BLaER1 treated with 17β-estradiol and CSF1 and Interleukin-3, amounts not matched to agents 10 nM and 100 nM (cell line): ENCODE data around the gene METTL18.

Experiments
- H3K27ac ChIP-seq, 11 experiments: shearing (Covaris generic); formaldehyde crosslinking; 2 replicates each; pipeline ENCODE4 v1.8.1; 2022
- H3K27me3 ChIP-seq, 11 experiments: shearing (Covaris generic); formaldehyde crosslinking; 2 replicates each; pipeline ENCODE4 v1.8.1; 2022
- H3K36me3 ChIP-seq, 11 experiments: shearing (Covaris generic); formaldehyde crosslinking; 2 replicates each; pipeline ENCODE4 v1.8.1; 2022
- H3K4me1 ChIP-seq, 10 experiments: shearing (Covaris generic); formaldehyde crosslinking; 2 replicates each; pipeline ENCODE4 v1.8.1; 2022
- H3K4me2 ChIP-seq, 11 experiments: shearing (Covaris generic); formaldehyde crosslinking; 2 replicates each; pipeline ENCODE4 v1.8.1; 2022
- H3K4me3 ChIP-seq, 10 experiments: shearing (Covaris generic); formaldehyde crosslinking; 2 replicates each; pipeline ENCODE4 v1.8.1; 2022
- H3K9ac ChIP-seq, 11 experiments: shearing (Covaris generic); formaldehyde crosslinking; 2 replicates each; pipeline ENCODE4 v1.8.1; 2022
- H3K9me3 ChIP-seq, 11 experiments: shearing (Covaris generic); formaldehyde crosslinking; replicated peaks in 1 of 11; 2 replicates each; pipeline ENCODE4 v1.8.1; 2022
- H4K20me1 ChIP-seq, 11 experiments: shearing (Covaris generic); formaldehyde crosslinking; 2 replicates each; pipeline ENCODE4 v1.8.1; 2022
- Cebpa-rat ChIP-seq, 11 experiments: shearing (Covaris generic); IDR thresholded peaks; 2 replicates each; pipeline ENCODE4 v1.8.1; 2022

The METTL18 gene

GRCh38 chr1:169795687-169796086 is 980 bp upstream of the METTL18 start:
- peak overlapping the region; percentile 68 to 96 (median 87) for H3K4me2 ChIP-seq
- H3K4me1 ChIP-seq, result peaks cover 18 to 35% (median 27%) of the 10 kb centered on the region in 10 experiments
- H3K27me3 ChIP-seq, result no peaks in the 10 kb centered on the region
- peak overlapping the region; percentile 84 to 94 (median 89) for H3K9ac ChIP-seq
- no peaks in the 10 kb centered on the region for H4K20me1 ChIP-seq
- peaks cover 0 to 56% (median 21%) of the 10 kb centered on the region in 11 experiments; a peak in 16 of 22 replicates for H3K36me3 ChIP-seq
- peak overlapping the region; percentile 77 to 91 (median 84) for H3K4me3 ChIP-seq
- H3K27ac ChIP-seq, result peak overlapping the region; percentile 87 to 95 (median 90); a peak in 19 of 22 replicates
- TF ChIP-seq Cebpa-rat (IDR thresholded peaks at IDR 0.05), result no peak
- no peaks in the 10 kb centered on the region for H3K9me3 ChIP-seq

GRCh38 chr1:169793730-169794129 is 977 bp downstream of the METTL18 start:
- Histone ChIP-seq H3K27me3 (no peaks in the 10 kb centered on the region), H3K27ac (peak overlapping the region in 10 of 11 experiments; percentile 87 to 95 (median 90); a peak in 17 of 22 replicates), H3K4me3 (peak overlapping the region; percentile 77 to 91 (median 84)), H3K9me3 (no peaks in the 10 kb centered on the region), H3K4me2 (peak overlapping the region; percentile 68 to 89 (median 81)), H3K9ac (peak overlapping the region; percentile 84 to 94 (median 89); a peak in 21 of 22 replicates), H4K20me1 (no peaks in the 10 kb centered on the region), H3K4me1 (peaks cover 18 to 35% (median 27%) of the 10 kb centered on the region in 10 experiments), H3K36me3 (peaks cover 0 to 38% (median 9%) of the 10 kb centered on the region in 11 experiments; a peak in 9 of 22 replicates)
- TF ChIP-seq Cebpa-rat (IDR thresholded peaks at IDR 0.05), result no peak

GRCh38 chr1:169788402-169788801 is 6.3 kb downstream of the METTL18 start:
- no peaks in the 10 kb centered on the region for H3K27me3 ChIP-seq
- H4K20me1 ChIP-seq, result no peaks in the 10 kb centered on the region
- TF ChIP-seq Cebpa-rat (IDR thresholded peaks at IDR 0.05), result no peak
- H3K4me1 ChIP-seq, result peaks cover under 1 to 14% (median 7%) of the 10 kb centered on the region in 10 experiments; a peak in 13 of 20 replicates
- no peak overlapping the region for H3K27ac ChIP-seq
- no peak overlapping the region for H3K9ac ChIP-seq
- H3K4me3 ChIP-seq, result no peak overlapping the region
- no peak overlapping the region for H3K4me2 ChIP-seq
- peaks cover 0 to 17% (median 6%) of the 10 kb centered on the region in 11 experiments; a peak in 7 of 22 replicates for H3K36me3 ChIP-seq
- H3K9me3 ChIP-seq, result no peaks in the 10 kb centered on the region

- no peak overlapping the region for H3K4me2 ChIP-seq
- H3K4me3 ChIP-seq, result no peak overlapping the region
- peaks cover 0 to 5% (median 0%) of the 10 kb centered on the region in 11 experiments; a peak in 3 of 22 replicates for H3K36me3 ChIP-seq
- H3K27ac ChIP-seq, result no peak overlapping the region
- H3K4me1 ChIP-seq, result no peaks in the 10 kb centered on the region
- no peaks in the 10 kb centered on the region for H4K20me1 ChIP-seq
- no peaks in the 10 kb centered on the region for H3K27me3 ChIP-seq
- TF ChIP-seq Cebpa-rat (IDR thresholded peaks at IDR 0.05), result no peak
- H3K9me3 ChIP-seq, result no peaks in the 10 kb centered on the region
- H3K9ac ChIP-seq, result no peak overlapping the region
Measured at GRCh38 chr1:169786974-169787373, 7.7 kb downstream of the METTL18 start.

GRCh38 chr1:169785267-169785666 is 9.4 kb downstream of the METTL18 start:
- Histone ChIP-seq H3K4me1 (no peaks in the 10 kb centered on the region), H3K27me3 (no peaks in the 10 kb centered on the region), H3K9ac (no peak overlapping the region), H3K9me3 (no peaks in the 10 kb centered on the region), H4K20me1 (no peaks in the 10 kb centered on the region), H3K27ac (no peak overlapping the region), H3K36me3 (no peaks in the 10 kb centered on the region), H3K4me3 (no peak overlapping the region), H3K4me2 (no peak overlapping the region)
- no peak for TF ChIP-seq Cebpa-rat (IDR thresholded peaks at IDR 0.05)

GRCh38 chr1:169784102-169784501 is 10.6 kb downstream of the METTL18 start:
- H3K9ac ChIP-seq, result no peak overlapping the region
- H3K27me3 ChIP-seq, result no peaks in the 10 kb centered on the region
- H3K4me3 ChIP-seq, result no peak overlapping the region
- no peaks in the 10 kb centered on the region for H3K36me3 ChIP-seq
- no peak overlapping the region for H3K27ac ChIP-seq
- H3K9me3 ChIP-seq, result no peaks in the 10 kb centered on the region
- no peak for TF ChIP-seq Cebpa-rat (IDR thresholded peaks at IDR 0.05)
- H4K20me1 ChIP-seq, result no peaks in the 10 kb centered on the region
- no peaks in the 10 kb centered on the region for H3K4me1 ChIP-seq
- no peak overlapping the region for H3K4me2 ChIP-seq

GRCh38 chr1:169782596-169782995 is 12.1 kb downstream of the METTL18 start:
- no peaks in the 10 kb centered on the region for H4K20me1 ChIP-seq
- TF ChIP-seq Cebpa-rat (IDR thresholded peaks at IDR 0.05), result no peak
- H3K4me2 ChIP-seq, result no peak overlapping the region
- H3K4me1 ChIP-seq, result no peaks in the 10 kb centered on the region
- H3K4me3 ChIP-seq, result no peak overlapping the region
- H3K9me3 ChIP-seq, result no peaks in the 10 kb centered on the region
- H3K27me3 ChIP-seq, result no peaks in the 10 kb centered on the region
- H3K27ac ChIP-seq, result no peak overlapping the region
- no peak overlapping the region for H3K9ac ChIP-seq
- no peaks in the 10 kb centered on the region for H3K36me3 ChIP-seq

GRCh38 chr1:169779970-169780369 is 14.7 kb downstream of the METTL18 start:
- no peaks in the 10 kb centered on the region for H3K9me3 ChIP-seq
- no peaks in the 10 kb centered on the region for H3K4me1 ChIP-seq
- H4K20me1 ChIP-seq, result no peaks in the 10 kb centered on the region
- no peak overlapping the region for H3K27ac ChIP-seq
- TF ChIP-seq Cebpa-rat (IDR thresholded peaks at IDR 0.05), result no peak
- H3K4me3 ChIP-seq, result no peak overlapping the region
- H3K27me3 ChIP-seq, result no peaks in the 10 kb centered on the region
- no peaks in the 10 kb centered on the region for H3K36me3 ChIP-seq
- H3K9ac ChIP-seq, result no peak overlapping the region
- H3K4me2 ChIP-seq, result no peak overlapping the region

GRCh38 chr1:169779150-169779549 is 15.6 kb downstream of the METTL18 start:
- Histone ChIP-seq H4K20me1 (no peaks in the 10 kb centered on the region), H3K27ac (no peak overlapping the region), H3K36me3 (no peaks in the 10 kb centered on the region), H3K4me2 (no peak overlapping the region), H3K9me3 (no peaks in the 10 kb centered on the region), H3K27me3 (no peaks in the 10 kb centered on the region), H3K9ac (no peak overlapping the region), H3K4me1 (no peaks in the 10 kb centered on the region), H3K4me3 (no peak overlapping the region)
- no peak for TF ChIP-seq Cebpa-rat (IDR thresholded peaks at IDR 0.05)

- no peaks in the 10 kb centered on the region for H3K36me3 ChIP-seq
- H3K27me3 ChIP-seq, result no peaks in the 10 kb centered on the region
- no peak overlapping the region for H3K4me2 ChIP-seq
- H3K27ac ChIP-seq, result no peak overlapping the region
- no peaks in the 10 kb centered on the region for H3K4me1 ChIP-seq
- no peak overlapping the region for H3K9ac ChIP-seq
- H3K9me3 ChIP-seq, result no peaks in the 10 kb centered on the region
- H3K4me3 ChIP-seq, result no peak overlapping the region
- no peak for TF ChIP-seq Cebpa-rat (IDR thresholded peaks at IDR 0.05)
- no peaks in the 10 kb centered on the region for H4K20me1 ChIP-seq
Measured at GRCh38 chr1:169776440-169776839, 18.3 kb downstream of the METTL18 start.
